ENCODE measurements around the gene C15orf61.

The C15orf61 gene

GRCh38 chr15:67549736-67550135 lies 28.8 kb downstream of the C15orf61 start:
- no peak for DNase-seq (ENCODE audit: low read depth in 2 of 2)

GRCh38 chr15:67550522-67550921 lies 29.6 kb downstream of the C15orf61 start:
- DNase-seq (ENCODE audit: low read depth in 2 of 2) = no peak

- DNase-seq (ENCODE audit: low read depth in 2 of 2) = no peak
Measured at GRCh38 chr15:67551207-67551743, 30.3 kb downstream of the C15orf61 start.

- no peak for DNase-seq (ENCODE audit: low read depth in 2 of 2)
Measured at GRCh38 chr15:67554580-67554979, 33.6 kb downstream of the C15orf61 start.

GRCh38 chr15:67556976-67557570 lies 36.1 kb downstream of the C15orf61 start:
- DNase-seq (ENCODE audit: low read depth in 2 of 2) = no peak

GRCh38 chr15:67558502-67558901 lies 37.6 kb downstream of the C15orf61 start:
- no peak for DNase-seq (ENCODE audit: low read depth in 2 of 2)

- no peak for DNase-seq (ENCODE audit: low read depth in 2 of 2)
Measured at GRCh38 chr15:67559158-67559557, 38.2 kb downstream of the C15orf61 start.

- no peak for DNase-seq (ENCODE audit: low read depth in 2 of 2)
Measured at GRCh38 chr15:67559576-67559975, 38.6 kb downstream of the C15orf61 start.

- DNase-seq (ENCODE audit: low read depth in 2 of 2) = no peak
Measured at GRCh38 chr15:67560320-67560719, 39.4 kb downstream of the C15orf61 start.

- DNase-seq (ENCODE audit: low read depth in 2 of 2) = no peak
Measured at GRCh38 chr15:67563092-67563491, 42.2 kb downstream of the C15orf61 start.

GRCh38 chr15:67564021-67564967 lies 43.4 kb downstream of the C15orf61 start:
- no peak for DNase-seq (ENCODE audit: low read depth in 2 of 2)

- no peak for DNase-seq (ENCODE audit: low read depth in 2 of 2)
Measured at GRCh38 chr15:67564968-67565345, 44.0 kb downstream of the C15orf61 start.

- no peak for DNase-seq (ENCODE audit: low read depth in 2 of 2)
Measured at GRCh38 chr15:67569668-67570067, 48.7 kb downstream of the C15orf61 start.

- DNase-seq (ENCODE audit: low read depth in 2 of 2) = no peak
Measured at GRCh38 chr15:67570875-67571647, 50.1 kb downstream of the C15orf61 start.

- DNase-seq (ENCODE audit: low read depth in 2 of 2) = no peak
Measured at GRCh38 chr15:67571648-67572415, 50.9 kb downstream of the C15orf61 start.

GRCh38 chr15:67573194-67573593 lies 52.3 kb downstream of the C15orf61 start:
- DNase-seq (ENCODE audit: low read depth in 2 of 2) = no peak

GRCh38 chr15:67575039-67575502 lies 54.1 kb downstream of the C15orf61 start:
- no peak for DNase-seq (ENCODE audit: low read depth in 2 of 2)

- DNase-seq (ENCODE audit: low read depth in 2 of 2) = no peak
Measured at GRCh38 chr15:67578020-67578600, 57.2 kb downstream of the C15orf61 start.

GRCh38 chr15:67579164-67579563 lies 58.2 kb downstream of the C15orf61 start:
- DNase-seq (ENCODE audit: low read depth in 2 of 2) = no peak
